ENCODE measurements around the gene VPS33B.

Gene VPS33B

GRCh38 chr15:91068966-91069365 is 46.6 kb upstream of the VPS33B start:
- POLR2A ChIA-PET, result no interaction called here
- Histone ChIP-seq H3K36me3 (ENCODE audit: control insufficient read depth in 2 of 2, insufficient read depth in 1 of 2, low read length in 2 of 2) (no peaks in the 10 kb centered on the region), H3K27ac (ENCODE audit: extremely low read depth, low read depth, low read length) (no peak overlapping the region), H3K4me1 (ENCODE audit: control insufficient read depth, insufficient read depth, low read length) (no peaks in the 10 kb centered on the region), H3K4me3 (ENCODE audit: low read depth, low read length) (no peak overlapping the region), H3K9me3 (ENCODE audit: control insufficient read depth, insufficient read depth, low read depth, low read length) (no peaks in the 10 kb centered on the region)
- CTCF ChIA-PET, result interaction anchor here (0.7 to 2.1 kb wide), 3 partner anchors 13 to 35 kb away, joined by 4 to 8 read pairs (median 7); no protein-coding TSS in a partner anchor
- TF ChIP-seq ZNF37A (tag by site-specific recombination; IDR thresholded peaks at IDR 0.05) (no peak), TRIM28 (IDR thresholded peaks at IDR 0.05; ENCODE audit: borderline replicate concordance, low read length) (no peak), ZNF214 (tag by site-specific recombination; IDR thresholded peaks at IDR 0.05; ENCODE audit: borderline replicate concordance) (no peak), ZNF521 (tag by site-specific recombination; IDR thresholded peaks at IDR 0.05) (no peak), ZNF777 (tag by site-specific recombination; IDR thresholded peaks at IDR 0.05; ENCODE audit: borderline replicate concordance) (no peak), ZNF274 (IDR thresholded peaks at IDR 0.05; ENCODE audit: low read length) (no peak), ZNF274 (tag by site-specific recombination; IDR thresholded peaks at IDR 0.05; ENCODE audit: borderline replicate concordance) (no peak), OSR2 (tag by site-specific recombination; IDR thresholded peaks at IDR 0.05) (no peak), ZNF426 (tag by site-specific recombination; IDR thresholded peaks at IDR 0.05) (no peak), MZF1 (tag by site-specific recombination; IDR thresholded peaks at IDR 0.05; ENCODE audit: borderline replicate concordance) (no peak), ZNF529 (tag by site-specific recombination; IDR thresholded peaks at IDR 0.05; ENCODE audit: insufficient replicate concordance) (no peak), ZNF48 (tag by site-specific recombination; IDR thresholded peaks at IDR 0.05) (no peak), ZNF423 (tag by site-specific recombination; IDR thresholded peaks at IDR 0.05) (no peak)
- TF ChIP-seq, protein P1, sequence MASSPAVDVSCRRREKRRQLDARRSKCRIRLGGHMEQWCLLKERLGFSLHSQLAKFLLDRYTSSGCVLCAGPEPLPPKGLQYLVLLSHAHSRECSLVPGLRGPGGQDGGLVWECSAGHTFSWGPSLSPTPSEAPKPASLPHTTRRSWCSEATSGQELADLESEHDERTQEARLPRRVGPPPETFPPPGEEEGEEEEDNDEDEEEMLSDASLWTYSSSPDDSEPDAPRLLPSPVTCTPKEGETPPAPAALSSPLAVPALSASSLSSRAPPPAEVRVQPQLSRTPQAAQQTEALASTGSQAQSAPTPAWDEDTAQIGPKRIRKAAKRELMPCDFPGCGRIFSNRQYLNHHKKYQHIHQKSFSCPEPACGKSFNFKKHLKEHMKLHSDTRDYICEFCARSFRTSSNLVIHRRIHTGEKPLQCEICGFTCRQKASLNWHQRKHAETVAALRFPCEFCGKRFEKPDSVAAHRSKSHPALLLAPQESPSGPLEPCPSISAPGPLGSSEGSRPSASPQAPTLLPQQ (tag by site-specific recombination; IDR thresholded peaks at IDR 0.05), result no peak

- Histone ChIP-seq H3K4me3 (ENCODE audit: low read depth, low read length) (no peak overlapping the region), H3K27ac (ENCODE audit: extremely low read depth, low read depth, low read length) (no peak overlapping the region), H3K9me3 (ENCODE audit: control insufficient read depth, insufficient read depth, low read depth, low read length) (no peaks in the 10 kb centered on the region), H3K4me1 (ENCODE audit: control insufficient read depth, insufficient read depth, low read length) (no peaks in the 10 kb centered on the region), H3K36me3 (ENCODE audit: control insufficient read depth in 2 of 2, insufficient read depth in 1 of 2, low read length in 2 of 2) (no peaks in the 10 kb centered on the region)
- POLR2A ChIA-PET, result no interaction called here
- TF ChIP-seq ZNF423 (tag by site-specific recombination; IDR thresholded peaks at IDR 0.05), result no peak
- CTCF ChIA-PET, result interaction anchor here (0.7 to 2.1 kb wide), 6 partner anchors 12 to 1323 kb away, joined by 4 to 8 read pairs (median 5); no protein-coding TSS in a partner anchor
Observed at GRCh38 chr15:91068436-91068835, 46.0 kb upstream of the VPS33B start.

- Histone ChIP-seq H3K4me1 (ENCODE audit: control insufficient read depth, insufficient read depth, low read length) (no peaks in the 10 kb centered on the region), H3K27ac (ENCODE audit: extremely low read depth, low read depth, low read length) (no peak overlapping the region), H3K36me3 (ENCODE audit: control insufficient read depth in 2 of 2, insufficient read depth in 1 of 2, low read length in 2 of 2) (no peaks in the 10 kb centered on the region), H3K9me3 (ENCODE audit: control insufficient read depth, insufficient read depth, low read depth, low read length) (no peaks in the 10 kb centered on the region), H3K4me3 (ENCODE audit: low read depth, low read length) (no peak overlapping the region)
- TF ChIP-seq INSM2 (tag by site-specific recombination; IDR thresholded peaks at IDR 0.05) (no peak), ZNF707 (tag by site-specific recombination; IDR thresholded peaks at IDR 0.05) (no peak), ZNF23 (tag by site-specific recombination; IDR thresholded peaks at IDR 0.05; ENCODE audit: borderline replicate concordance) (no peak), ZNF629 (tag by site-specific recombination; IDR thresholded peaks at IDR 0.05) (no peak), ZNF555 (tag by site-specific recombination; conservative IDR thresholded peaks at IDR 0.05) (no peak)
- TF ChIP-seq, protein P2, sequence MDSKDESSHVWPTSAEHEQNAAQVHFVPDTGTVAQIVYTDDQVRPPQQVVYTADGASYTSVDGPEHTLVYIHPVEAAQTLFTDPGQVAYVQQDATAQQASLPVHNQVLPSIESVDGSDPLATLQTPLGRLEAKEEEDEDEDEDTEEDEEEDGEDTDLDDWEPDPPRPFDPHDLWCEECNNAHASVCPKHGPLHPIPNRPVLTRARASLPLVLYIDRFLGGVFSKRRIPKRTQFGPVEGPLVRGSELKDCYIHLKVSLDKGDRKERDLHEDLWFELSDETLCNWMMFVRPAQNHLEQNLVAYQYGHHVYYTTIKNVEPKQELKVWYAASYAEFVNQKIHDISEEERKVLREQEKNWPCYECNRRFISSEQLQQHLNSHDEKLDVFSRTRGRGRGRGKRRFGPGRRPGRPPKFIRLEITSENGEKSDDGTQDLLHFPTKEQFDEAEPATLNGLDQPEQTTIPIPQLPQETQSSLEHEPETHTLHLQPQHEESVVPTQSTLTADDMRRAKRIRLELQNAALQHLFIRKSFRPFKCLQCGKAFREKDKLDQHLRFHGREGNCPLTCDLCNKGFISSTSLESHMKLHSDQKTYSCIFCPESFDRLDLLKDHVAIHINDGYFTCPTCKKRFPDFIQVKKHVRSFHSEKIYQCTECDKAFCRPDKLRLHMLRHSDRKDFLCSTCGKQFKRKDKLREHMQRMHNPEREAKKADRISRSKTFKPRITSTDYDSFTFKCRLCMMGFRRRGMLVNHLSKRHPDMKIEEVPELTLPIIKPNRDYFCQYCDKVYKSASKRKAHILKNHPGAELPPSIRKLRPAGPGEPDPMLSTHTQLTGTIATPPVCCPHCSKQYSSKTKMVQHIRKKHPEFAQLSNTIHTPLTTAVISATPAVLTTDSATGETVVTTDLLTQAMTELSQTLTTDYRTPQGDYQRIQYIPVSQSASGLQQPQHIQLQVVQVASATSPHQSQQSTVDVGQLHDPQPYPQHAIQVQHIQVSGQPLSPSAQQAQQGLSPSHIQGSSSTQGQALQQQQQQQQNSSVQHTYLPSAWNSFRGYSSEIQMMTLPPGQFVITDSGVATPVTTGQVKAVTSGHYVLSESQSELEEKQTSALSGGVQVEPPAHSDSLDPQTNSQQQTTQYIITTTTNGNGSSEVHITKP (tag by site-specific recombination; IDR thresholded peaks at IDR 0.05), result no peak
- POLR2A ChIA-PET, result no interaction called here
- CTCF ChIA-PET, result interaction anchor here (0.6 to 1.1 kb wide), 2 partner anchors 179 to 337 kb away, joined by 3 read pairs; no protein-coding TSS in a partner anchor
Observed at GRCh38 chr15:91067036-91067435, 44.6 kb upstream of the VPS33B start.
